GM12878 (cell line): ENCODE results near the gene WDR76. TPM values are rescaled to one million over a fixed set of nuclear protein-coding genes. Genes with fewer than 3 reads are reported as not detected.

ENCODE experiments used
- ATAC-seq: fragments of 200-7000 bp; cut with Tn5 transposase; 3 replicates; pipeline ENCODE4 v1.9.1; 2020; ENCODE audit warnings: mild to moderate bottlenecking, moderate library complexity
- BruUV-seq: library from RNA; stranded (reverse); fragments of 400-500 nt; replicated peaks from 2 replicates; lab custom pipeline; 2021; lab: Mats Ljungman, UMichigan
- CTCF ChIA-PET: fragments of 300-600 bp; sonication (Branson Sonifier 250); formaldehyde crosslinking; extraction: SDS; loops from one replicate; lab custom pipeline; 2021; ENCODE audit warnings: inconsistent platforms; lab: Yijun Ruan, JAX
- POLR2A ChIA-PET: fragments of 350-600 bp; formaldehyde crosslinking; extraction: SDS; loops from one replicate; lab custom pipeline; 2021; ENCODE audit warnings: inconsistent platforms; lab: Charles Lee
- RAD21 ChIA-PET: fragments of 300-600 bp; sonication (Branson Sonifier 250); formaldehyde crosslinking; loops from one replicate; lab custom pipeline; 2023; ENCODE audit warnings: antibody characterized with exemption; ENCODE audit not compliant: unreplicated experiment; lab: Charles Lee
- SMC1A ChIA-PET: fragments of 300-600 bp; sonication (Branson Sonifier 250); formaldehyde crosslinking; loops from one replicate; lab custom pipeline; 2023; ENCODE audit not compliant: unreplicated experiment, uncharacterized antibody; lab: Charles Lee
- DNase-seq: peaks from one replicate; pipeline ENCODE4 v3.0.0-alpha.2; 2011; ENCODE audit warnings: low read depth, low spot score
- FAIRE-seq: peaks from 3 replicates; lab custom pipeline; 2011; peaks lifted over from hg19 to GRCh38; lab: Jason Lieb, UNC
- H2AFZ ChIP-seq: 2 replicates; pipeline ENCODE4 v1.6.0; 2011; ENCODE audit warnings: low read depth, low read length, control low read depth; ENCODE audit not compliant: control insufficient read depth
- H3K27ac ChIP-seq: 2 replicates; pipeline ENCODE4 v1.5.1; 2011; ENCODE audit warnings: control low read depth; ENCODE audit not compliant: control insufficient read depth, insufficient read depth
- H3K27me3 ChIP-seq, 2 experiments: replicated peaks in 1 of 2; 2 replicates each; pipeline versions ENCODE4 v1.6.0 to v1.6.1; 2011; ENCODE audit warnings: low read length in 1 of 2; ENCODE audit not compliant: control insufficient read depth in 2 of 2, insufficient read depth in 2 of 2
- H3K36me3 ChIP-seq, 2 experiments: 2 replicates each; pipeline ENCODE4 v1.5.1; 2011; ENCODE audit warnings: low read length in 1 of 2; ENCODE audit not compliant: control insufficient read depth in 2 of 2, insufficient read depth in 2 of 2
- H3K4me1 ChIP-seq: 2 replicates; pipeline ENCODE4 v1.6.1; 2011; ENCODE audit warnings: mild to moderate bottlenecking, low read length, moderate library complexity, mixed read lengths; ENCODE audit not compliant: control insufficient read depth, insufficient read depth
- H3K4me2 ChIP-seq: 2 replicates; pipeline ENCODE4 v1.6.0; 2011; ENCODE audit warnings: control low read depth; ENCODE audit not compliant: control insufficient read depth, insufficient read depth
- H3K4me3 ChIP-seq: fragments of 200-600 bp; sonication (generic); 2 replicates; pipeline ENCODE4 v1.5.1; 2016
- H3K79me2 ChIP-seq: 2 replicates; pipeline ENCODE4 v1.6.0; 2011; ENCODE audit warnings: low read length; ENCODE audit not compliant: control insufficient read depth, insufficient read depth
- H3K9ac ChIP-seq: 2 replicates; pipeline ENCODE4 v1.8.0; 2011; ENCODE audit warnings: low read length, control low read depth, mixed read lengths; ENCODE audit not compliant: control insufficient read depth, insufficient read depth
- H3K9me3 ChIP-seq: replicated peaks from 3 replicates; pipeline ENCODE4 v1.5.1; 2011; ENCODE audit warnings: mild to moderate bottlenecking, low read length; ENCODE audit not compliant: control insufficient read depth, insufficient read depth
- H4K20me1 ChIP-seq: 2 replicates; pipeline ENCODE4 v1.6.0; 2011; ENCODE audit not compliant: control insufficient read depth, insufficient read depth
- CBFB ChIP-seq: IDR thresholded peaks from 2 replicates; pipeline ENCODE4 v1.6.1; 2016; ENCODE audit warnings: antibody characterized with exemption, low read depth
- HDAC6 ChIP-seq: fragments of 200-600 bp; sonication (generic); IDR thresholded peaks from one replicate; pipeline ENCODE4 v1.8.0; 2017; ENCODE audit warnings: antibody characterized with exemption; ENCODE audit not compliant: unreplicated experiment
- JUNB ChIP-seq: IDR thresholded peaks from 2 replicates; pipeline ENCODE4 v1.6.1; 2016; ENCODE audit warnings: antibody characterized with exemption, mild to moderate bottlenecking
- NR2F1 ChIP-seq: fragments of 450-650 bp; conservative IDR thresholded peaks from 2 replicates; pipeline ENCODE4 v1.6.1; 2017; ENCODE audit warnings: mild to moderate bottlenecking
- SMAD5 ChIP-seq: IDR thresholded peaks from 2 replicates; pipeline ENCODE4 v1.6.1; 2016; ENCODE audit warnings: antibody characterized with exemption, low read depth
- SUZ12 ChIP-seq: fragments of 200-600 bp; sonication (generic); IDR thresholded peaks from one replicate; pipeline ENCODE4 v1.6.1; 2018; ENCODE audit warnings: antibody characterized with exemption, mild to moderate bottlenecking; ENCODE audit not compliant: unreplicated experiment
- TBL1XR1 ChIP-seq: IDR thresholded peaks from 2 replicates; pipeline ENCODE4 v1.6.1; 2012; ENCODE audit warnings: low read depth, low read length, improper control_type of control experiment
- WGBS: methylation state at CpG from one replicate; pipeline ENCODE4 v1.1.6; 2016; ENCODE audit warnings: low lambda C conversion rate; ENCODE audit not compliant: insufficient replicate concordance, insufficient coverage; ENCODE audit errors: missing lambda C conversion rate; 5-methylcytosine and 5-hydroxymethylcytosine counted together
- in situ Hi-C: fragments of 300-500 bp; cut with MboI; formaldehyde crosslinking; loops from 9 replicates; pipeline ENCODE4 v1.14.3; 2018; ENCODE audit warnings: mixed read lengths
- intact Hi-C: fragments of 100-400 bp; cut with micrococcal nuclease; formaldehyde crosslinking; loops from one replicate; pipeline ENCODE4 v1.14.2; 2022; ENCODE audit not compliant: unreplicated experiment
- polyA plus RNA-seq, 11 experiments: library from polyadenylated mRNA; depleted of rRNA in 4 of 11; unstranded in 6 of 11; stranded (reverse) in 5 of 11; fragments of >200 nt; fragmentation: Nextera tagmentation in 4 of 11; fragmentation: Illumina TruSeq in 1 of 11; extraction: Ambion mirVana in 4 of 11; extraction: Trizol in 1 of 11; gene quantifications; 1 replicate in 1 of 11; 2 replicates in 10 of 11; pipeline versions ENCODE4 v1.2.1 to v1.2.3, GENCODE V29; 2011 to 2016; ENCODE audit warnings: inconsistent platforms in 2 of 11, missing spikeins in 2 of 11, low read depth in 1 of 11
- total RNA-seq, 4 experiments: library from RNA; depleted of rRNA in 3 of 4; stranded (reverse); fragments of >200 nt in 3 of 4; fragmentation: Illumina TruSeq in 1 of 4; extraction: Trizol in 1 of 4; gene quantifications; 2 replicates each; pipeline versions ENCODE4 v1.2.1 to v1.2.3, GENCODE V29; 2013 to 2021
- TF ChIP-seq, protein P1 (sequence below): fragments of 450-650 bp; IDR thresholded peaks from 2 replicates; pipeline ENCODE4 v1.6.1; 2016; ENCODE audit warnings: mild to moderate bottlenecking, moderate library complexity, borderline replicate concordance
- TF ChIP-seq, protein P2 (sequence below): fragments of 450-650 bp; IDR thresholded peaks from 2 replicates; pipeline ENCODE4 v1.6.1; 2018; ENCODE audit warnings: mild to moderate bottlenecking, low read depth, moderate library complexity; ENCODE audit not compliant: partially characterized antibody

WDR76 gene
- total and polyA plus RNA-seq, 10 of the 15 experiments (the other 5 are each of a cell fraction or from before 2014, with no cell fraction given) = 8.0 to 59.7 (median 34.5) TPM

DNA sequence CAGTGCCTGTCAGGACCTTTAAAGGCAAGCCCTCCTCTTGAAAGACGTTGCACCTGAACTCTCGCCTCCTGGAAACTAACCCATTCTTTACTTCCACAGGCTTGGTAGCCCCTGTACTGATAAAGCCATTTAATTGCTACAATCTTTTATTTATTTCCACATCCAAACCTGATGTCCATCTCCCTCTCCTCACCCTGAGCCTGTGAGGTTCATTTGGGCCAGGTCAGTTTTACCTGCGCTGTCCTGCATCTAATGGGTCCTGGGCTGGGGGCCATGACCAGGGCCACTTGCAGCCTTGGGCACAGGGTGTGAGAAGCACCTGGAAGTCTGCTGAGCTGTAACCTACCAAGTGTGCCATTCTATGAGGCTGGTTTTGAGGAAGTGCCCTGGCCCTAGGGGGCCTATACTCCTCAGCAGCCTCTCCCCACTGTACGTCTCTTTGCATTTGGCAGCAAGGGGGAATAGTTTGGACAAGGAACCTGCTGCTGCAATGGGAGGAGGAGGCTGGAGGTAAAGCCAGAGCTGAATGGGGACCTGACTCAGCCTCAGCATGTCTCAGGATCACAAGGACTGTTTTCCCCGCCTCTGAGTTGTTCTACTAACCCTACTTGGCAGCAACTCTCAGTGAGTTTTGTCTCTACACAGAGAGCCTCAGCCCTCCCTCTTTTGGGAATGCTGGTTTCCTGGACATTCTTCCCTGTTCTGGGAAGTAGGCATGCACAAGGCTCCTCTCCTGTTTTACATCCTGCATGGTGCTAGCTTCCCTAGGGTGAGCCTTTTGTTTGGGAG lies 53.8 kb downstream of the WDR76 start:
- RAD21 ChIA-PET = no interaction called here

DNA sequence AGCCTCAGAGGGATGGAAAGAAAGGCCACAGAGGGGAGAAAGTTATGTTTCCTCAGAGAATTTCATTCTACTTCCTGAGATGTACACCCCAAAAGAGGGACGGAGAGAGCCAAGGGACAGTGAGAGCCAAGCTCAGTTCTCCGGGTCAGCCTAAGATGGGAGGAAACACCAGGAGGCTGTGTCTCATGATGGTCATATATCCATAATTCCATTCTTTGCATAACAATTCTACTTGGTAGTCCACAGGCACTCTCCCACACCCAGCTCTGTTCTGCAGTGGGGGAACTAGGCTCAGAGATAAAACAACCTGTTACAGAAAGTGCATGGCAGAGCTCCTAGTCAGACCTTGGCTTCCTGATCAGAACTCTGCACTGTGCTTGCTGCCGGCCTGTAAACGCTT lies 54.4 kb downstream of the WDR76 start:
- intact Hi-C loops (no loop called here), in situ Hi-C loops (no loop called here)
- Histone ChIP-seq H4K20me1 (no peaks in the 10 kb centered on the region), H3K79me2 (no peaks in the 10 kb centered on the region), H3K27me3 (no peaks in the 10 kb centered on the region), H2AFZ (no peak overlapping the region), H3K4me2 (no peak overlapping the region), H3K9me3 (no peaks in the 10 kb centered on the region), H3K4me1 (no peaks in the 10 kb centered on the region), H3K27ac (no peak overlapping the region), H3K9ac (no peak overlapping the region), H3K36me3 (peaks cover 4 to 9% of the 10 kb centered on the region in 2 experiments; a peak in 3 of 4 replicates), H3K4me3 (no peak overlapping the region)
- ChIA-PET RAD21 (no interaction called here), POLR2A (interaction anchor here (0.5 kb wide), 1 partner anchor 588 kb away, joined by 3 read pairs; no protein-coding TSS in a partner anchor), SMC1A (interaction anchor here (0.9 to 1.1 kb wide), 2 partner anchors 11 to 185 kb away, joined by 3 read pairs; no protein-coding TSS in a partner anchor), CTCF (interaction anchor here (0.9 to 2.3 kb wide), 8 partner anchors 9 to 93 kb away, joined by 3 to 10 read pairs (median 3); no protein-coding TSS in a partner anchor)
- no peak for DNase-seq
- BruUV-seq = no TSS peak
- 85% methylated on average over 4 of the region's 4 CpGs for WGBS
- no peak for ATAC-seq
- FAIRE-seq = no peak
- TF ChIP-seq JUNB = no peak
- TF ChIP-seq, protein P1, sequence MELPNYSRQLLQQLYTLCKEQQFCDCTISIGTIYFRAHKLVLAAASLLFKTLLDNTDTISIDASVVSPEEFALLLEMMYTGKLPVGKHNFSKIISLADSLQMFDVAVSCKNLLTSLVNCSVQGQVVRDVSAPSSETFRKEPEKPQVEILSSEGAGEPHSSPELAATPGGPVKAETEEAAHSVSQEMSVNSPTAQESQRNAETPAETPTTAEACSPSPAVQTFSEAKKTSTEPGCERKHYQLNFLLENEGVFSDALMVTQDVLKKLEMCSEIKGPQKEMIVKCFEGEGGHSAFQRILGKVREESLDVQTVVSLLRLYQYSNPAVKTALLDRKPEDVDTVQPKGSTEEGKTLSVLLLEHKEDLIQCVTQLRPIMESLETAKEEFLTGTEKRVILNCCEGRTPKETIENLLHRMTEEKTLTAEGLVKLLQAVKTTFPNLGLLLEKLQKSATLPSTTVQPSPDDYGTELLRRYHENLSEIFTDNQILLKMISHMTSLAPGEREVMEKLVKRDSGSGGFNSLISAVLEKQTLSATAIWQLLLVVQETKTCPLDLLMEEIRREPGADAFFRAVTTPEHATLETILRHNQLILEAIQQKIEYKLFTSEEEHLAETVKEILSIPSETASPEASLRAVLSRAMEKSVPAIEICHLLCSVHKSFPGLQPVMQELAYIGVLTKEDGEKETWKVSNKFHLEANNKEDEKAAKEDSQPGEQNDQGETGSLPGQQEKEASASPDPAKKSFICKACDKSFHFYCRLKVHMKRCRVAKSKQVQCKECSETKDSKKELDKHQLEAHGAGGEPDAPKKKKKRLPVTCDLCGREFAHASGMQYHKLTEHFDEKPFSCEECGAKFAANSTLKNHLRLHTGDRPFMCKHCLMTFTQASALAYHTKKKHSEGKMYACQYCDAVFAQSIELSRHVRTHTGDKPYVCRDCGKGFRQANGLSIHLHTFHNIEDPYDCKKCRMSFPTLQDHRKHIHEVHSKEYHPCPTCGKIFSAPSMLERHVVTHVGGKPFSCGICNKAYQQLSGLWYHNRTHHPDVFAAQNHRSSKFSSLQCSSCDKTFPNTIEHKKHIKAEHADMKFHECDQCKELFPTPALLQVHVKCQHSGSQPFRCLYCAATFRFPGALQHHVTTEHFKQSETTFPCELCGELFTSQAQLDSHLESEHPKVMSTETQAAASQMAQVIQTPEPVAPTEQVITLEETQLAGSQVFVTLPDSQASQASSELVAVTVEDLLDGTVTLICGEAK = no peak
- TF ChIP-seq, protein P2, sequence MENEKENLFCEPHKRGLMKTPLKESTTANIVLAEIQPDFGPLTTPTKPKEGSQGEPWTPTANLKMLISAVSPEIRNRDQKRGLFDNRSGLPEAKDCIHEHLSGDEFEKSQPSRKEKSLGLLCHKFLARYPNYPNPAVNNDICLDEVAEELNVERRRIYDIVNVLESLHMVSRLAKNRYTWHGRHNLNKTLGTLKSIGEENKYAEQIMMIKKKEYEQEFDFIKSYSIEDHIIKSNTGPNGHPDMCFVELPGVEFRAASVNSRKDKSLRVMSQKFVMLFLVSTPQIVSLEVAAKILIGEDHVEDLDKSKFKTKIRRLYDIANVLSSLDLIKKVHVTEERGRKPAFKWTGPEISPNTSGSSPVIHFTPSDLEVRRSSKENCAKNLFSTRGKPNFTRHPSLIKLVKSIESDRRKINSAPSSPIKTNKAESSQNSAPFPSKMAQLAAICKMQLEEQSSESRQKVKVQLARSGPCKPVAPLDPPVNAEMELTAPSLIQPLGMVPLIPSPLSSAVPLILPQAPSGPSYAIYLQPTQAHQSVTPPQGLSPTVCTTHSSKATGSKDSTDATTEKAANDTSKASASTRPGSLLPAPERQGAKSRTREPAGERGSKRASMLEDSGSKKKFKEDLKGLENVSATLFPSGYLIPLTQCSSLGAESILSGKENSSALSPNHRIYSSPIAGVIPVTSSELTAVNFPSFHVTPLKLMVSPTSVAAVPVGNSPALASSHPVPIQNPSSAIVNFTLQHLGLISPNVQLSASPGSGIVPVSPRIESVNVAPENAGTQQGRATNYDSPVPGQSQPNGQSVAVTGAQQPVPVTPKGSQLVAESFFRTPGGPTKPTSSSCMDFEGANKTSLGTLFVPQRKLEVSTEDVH = no peak
- TF ChIP-seq TBL1XR1 = no peak
- no peak for TF ChIP-seq HDAC6
- no peak for TF ChIP-seq NR2F1
- TF ChIP-seq SUZ12 = no peak

More for the DNA sequence above, 53.8 kb downstream of the WDR76 start:
- Histone ChIP-seq H3K4me1 (no peaks in the 10 kb centered on the region), H2AFZ (no peak overlapping the region), H4K20me1 (no peaks in the 10 kb centered on the region), H3K79me2 (no peaks in the 10 kb centered on the region), H3K4me3 (no peak overlapping the region), H3K9me3 (no peaks in the 10 kb centered on the region), H3K36me3 (peaks cover 4 to 9% of the 10 kb centered on the region in 2 experiments; a peak in 3 of 4 replicates), H3K9ac (no peak overlapping the region), H3K4me2 (no peak overlapping the region), H3K27me3 (no peaks in the 10 kb centered on the region), H3K27ac (no peak overlapping the region)
- no TSS peak for BruUV-seq
- SMC1A ChIA-PET = interaction anchor here (0.9 kb wide), 1 partner anchor 185 kb away, joined by 3 read pairs; no protein-coding TSS in a partner anchor
- FAIRE-seq = no peak
- in situ Hi-C loops (no loop called here), intact Hi-C loops (no loop called here)
- CTCF ChIA-PET = interaction anchor here (0.9 to 2.3 kb wide), 5 partner anchors 9 to 50 kb away, joined by 3 to 10 read pairs (median 3); no protein-coding TSS in a partner anchor
- TF ChIP-seq SMAD5 (0 out of 2 replicates have a peak, but pooled peaks have one; percentile 7), CBFB (no peak)
- POLR2A ChIA-PET = no interaction called here
- no peak for DNase-seq
- ATAC-seq = no peak
- WGBS = 89% methylated on average over 5 of the region's 5 CpGs
